ENCODE results near the gene TOMM22. TPM values are rescaled to one million over a fixed set of nuclear protein-coding genes. Genes with fewer than 3 reads are reported as not detected.

Gene TOMM22
- polyA plus RNA-seq, 1 experiment: 29.6 TPM

DNA sequence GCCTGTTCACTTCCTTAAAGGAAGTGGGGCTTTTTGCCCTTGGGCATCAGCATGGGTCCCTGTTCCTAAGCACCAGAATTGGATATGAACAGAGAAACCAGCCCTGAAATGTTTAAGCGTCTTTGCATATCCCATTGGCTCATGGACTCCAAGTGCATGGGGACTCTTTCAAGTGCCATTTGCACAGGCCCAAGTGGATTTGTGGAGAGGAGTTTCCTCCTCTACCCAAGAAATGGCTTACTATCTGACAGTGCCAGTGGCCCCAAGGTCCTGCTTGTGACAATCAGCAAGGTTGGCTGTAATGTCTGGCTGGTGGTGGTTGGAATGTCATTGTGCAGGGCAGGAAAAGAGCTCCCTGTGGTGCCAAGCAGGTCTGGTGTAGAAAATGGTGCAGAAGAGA lies 4.0 kb downstream of the TOMM22 start:
- Histone ChIP-seq H3K4me3 (ENCODE audit: low read depth, low read length) (no peak overlapping the region), H3K27me3 (ENCODE audit: control insufficient read depth, insufficient read depth, low read length) (no peaks in the 10 kb centered on the region), H3K36me3 (ENCODE audit: control insufficient read depth, insufficient read depth, low read length) (peaks cover 26% of the 10 kb centered on the region)
- TF ChIP-seq, protein P1, sequence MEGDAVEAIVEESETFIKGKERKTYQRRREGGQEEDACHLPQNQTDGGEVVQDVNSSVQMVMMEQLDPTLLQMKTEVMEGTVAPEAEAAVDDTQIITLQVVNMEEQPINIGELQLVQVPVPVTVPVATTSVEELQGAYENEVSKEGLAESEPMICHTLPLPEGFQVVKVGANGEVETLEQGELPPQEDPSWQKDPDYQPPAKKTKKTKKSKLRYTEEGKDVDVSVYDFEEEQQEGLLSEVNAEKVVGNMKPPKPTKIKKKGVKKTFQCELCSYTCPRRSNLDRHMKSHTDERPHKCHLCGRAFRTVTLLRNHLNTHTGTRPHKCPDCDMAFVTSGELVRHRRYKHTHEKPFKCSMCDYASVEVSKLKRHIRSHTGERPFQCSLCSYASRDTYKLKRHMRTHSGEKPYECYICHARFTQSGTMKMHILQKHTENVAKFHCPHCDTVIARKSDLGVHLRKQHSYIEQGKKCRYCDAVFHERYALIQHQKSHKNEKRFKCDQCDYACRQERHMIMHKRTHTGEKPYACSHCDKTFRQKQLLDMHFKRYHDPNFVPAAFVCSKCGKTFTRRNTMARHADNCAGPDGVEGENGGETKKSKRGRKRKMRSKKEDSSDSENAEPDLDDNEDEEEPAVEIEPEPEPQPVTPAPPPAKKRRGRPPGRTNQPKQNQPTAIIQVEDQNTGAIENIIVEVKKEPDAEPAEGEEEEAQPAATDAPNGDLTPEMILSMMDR (IDR thresholded peaks at IDR 0.05; ENCODE audit: insufficient read depth, low read depth, low read length): no peak
- POLR2A ChIA-PET: no interaction called here
- DNase-seq (ENCODE audit: low read depth): no peak
- CTCF ChIA-PET: no interaction called here

DNA sequence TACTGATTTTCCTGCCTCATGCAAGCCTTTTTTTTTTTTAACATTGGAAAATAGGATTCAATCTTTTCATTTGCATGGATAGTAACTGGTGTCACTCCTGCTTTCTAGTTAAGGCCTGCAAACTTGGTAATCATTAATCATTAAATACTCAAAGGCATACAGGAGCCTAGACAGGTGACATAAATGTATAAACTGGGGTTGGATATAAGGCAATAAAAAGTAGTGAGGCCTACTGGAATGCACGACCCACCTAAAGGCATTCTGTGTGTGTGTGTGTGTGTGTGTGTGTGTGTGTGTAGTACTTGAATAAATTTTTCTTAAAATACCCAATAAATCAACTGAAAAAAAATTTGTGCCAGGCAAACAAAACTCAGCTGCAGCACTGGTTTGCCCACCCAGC lies 7.9 kb downstream of the TOMM22 start:
- H3K36me3 ChIP-seq (ENCODE audit: control insufficient read depth, insufficient read depth, low read length): peaks cover 24% of the 10 kb centered on the region
- no peaks in the 10 kb centered on the region for H3K27me3 ChIP-seq (ENCODE audit: control insufficient read depth, insufficient read depth, low read length)
- no peak for DNase-seq (ENCODE audit: low read depth)
- ChIA-PET CTCF (interaction anchor here (1.1 to 2.6 kb wide), 3 partner anchors 8 to 31 kb away, joined by 5 to 10 read pairs (median 6); partner anchors contain the start of gene TOMM22), POLR2A (no interaction called here)
- no peak overlapping the region for H3K4me3 ChIP-seq (ENCODE audit: low read depth, low read length)
- TF ChIP-seq, protein P1 (IDR thresholded peaks at IDR 0.05; ENCODE audit: insufficient read depth, low read depth, low read length): no peak

DNA sequence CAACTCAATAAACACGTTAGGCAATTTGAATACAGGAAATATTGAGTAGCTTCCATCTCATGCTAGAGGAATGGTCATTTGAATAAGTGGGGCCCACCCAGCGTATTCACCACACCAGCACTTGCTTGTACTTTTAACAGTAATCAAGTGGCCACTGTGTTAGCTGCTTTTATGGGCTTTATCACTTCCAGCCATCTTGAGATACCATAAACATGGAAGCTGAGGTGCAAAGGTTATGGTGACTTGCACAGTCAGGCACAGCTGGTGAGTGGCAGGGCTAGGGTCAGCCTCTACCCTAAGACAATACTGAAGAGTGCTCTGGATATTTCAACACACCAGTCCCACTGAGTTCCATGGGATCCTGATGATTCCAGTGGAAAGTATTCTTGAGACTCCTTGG lies 12.3 kb downstream of the TOMM22 start:
- peaks cover 4% of the 10 kb centered on the region; the same call in 1 of the 2 replicates for H3K36me3 ChIP-seq (ENCODE audit: control insufficient read depth, insufficient read depth, low read length)
- TF ChIP-seq, protein P1 (IDR thresholded peaks at IDR 0.05; ENCODE audit: insufficient read depth, low read depth, low read length): no peak
- ChIA-PET CTCF (interaction anchor here (1.5 kb wide), 1 partner anchor 12 kb away, joined by 6 read pairs; the partner anchor contains the start of gene TOMM22), POLR2A (no interaction called here)
- H3K4me3 ChIP-seq (ENCODE audit: low read depth, low read length): no peak overlapping the region
- no peak for DNase-seq (ENCODE audit: low read depth)
- H3K27me3 ChIP-seq (ENCODE audit: control insufficient read depth, insufficient read depth, low read length): no peaks in the 10 kb centered on the region

DNA sequence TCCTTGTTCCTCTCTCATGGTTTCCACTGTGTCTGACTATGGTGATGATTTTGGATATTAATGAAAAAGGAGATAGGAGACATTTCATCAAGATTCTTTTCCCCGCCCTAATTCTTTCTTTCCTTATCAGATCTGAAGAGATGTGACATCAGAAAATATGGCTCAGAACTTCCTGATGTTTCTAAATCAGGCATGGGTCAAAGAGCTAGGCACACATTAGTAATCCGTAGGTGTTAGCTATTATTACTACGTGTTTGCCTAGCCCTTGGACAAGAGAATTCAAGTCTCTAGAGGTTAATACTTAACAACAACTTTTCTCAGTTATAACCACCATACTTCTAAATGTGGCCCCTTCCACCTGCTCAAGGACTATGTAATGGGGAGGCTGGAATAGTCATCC lies 13.2 kb downstream of the TOMM22 start:
- ChIA-PET POLR2A (interaction anchor here (0.7 kb wide), 1 partner anchor 10 kb away, joined by 3 read pairs; no protein-coding TSS in a partner anchor), CTCF (interaction anchor here (1.5 to 2.8 kb wide), 2 partner anchors 13 kb away, joined by 6 to 18 read pairs; partner anchors contain the start of gene TOMM22)
- no peaks in the 10 kb centered on the region for H3K27me3 ChIP-seq (ENCODE audit: control insufficient read depth, insufficient read depth, low read length)
- H3K4me3 ChIP-seq (ENCODE audit: low read depth, low read length): no peak overlapping the region
- DNase-seq (ENCODE audit: low read depth): no peak
- TF ChIP-seq, protein P1 (IDR thresholded peaks at IDR 0.05; ENCODE audit: insufficient read depth, low read depth, low read length): no peak
- H3K36me3 ChIP-seq (ENCODE audit: control insufficient read depth, insufficient read depth, low read length): peaks cover 1% of the 10 kb centered on the region; the same call in 1 of the 2 replicates

DNA sequence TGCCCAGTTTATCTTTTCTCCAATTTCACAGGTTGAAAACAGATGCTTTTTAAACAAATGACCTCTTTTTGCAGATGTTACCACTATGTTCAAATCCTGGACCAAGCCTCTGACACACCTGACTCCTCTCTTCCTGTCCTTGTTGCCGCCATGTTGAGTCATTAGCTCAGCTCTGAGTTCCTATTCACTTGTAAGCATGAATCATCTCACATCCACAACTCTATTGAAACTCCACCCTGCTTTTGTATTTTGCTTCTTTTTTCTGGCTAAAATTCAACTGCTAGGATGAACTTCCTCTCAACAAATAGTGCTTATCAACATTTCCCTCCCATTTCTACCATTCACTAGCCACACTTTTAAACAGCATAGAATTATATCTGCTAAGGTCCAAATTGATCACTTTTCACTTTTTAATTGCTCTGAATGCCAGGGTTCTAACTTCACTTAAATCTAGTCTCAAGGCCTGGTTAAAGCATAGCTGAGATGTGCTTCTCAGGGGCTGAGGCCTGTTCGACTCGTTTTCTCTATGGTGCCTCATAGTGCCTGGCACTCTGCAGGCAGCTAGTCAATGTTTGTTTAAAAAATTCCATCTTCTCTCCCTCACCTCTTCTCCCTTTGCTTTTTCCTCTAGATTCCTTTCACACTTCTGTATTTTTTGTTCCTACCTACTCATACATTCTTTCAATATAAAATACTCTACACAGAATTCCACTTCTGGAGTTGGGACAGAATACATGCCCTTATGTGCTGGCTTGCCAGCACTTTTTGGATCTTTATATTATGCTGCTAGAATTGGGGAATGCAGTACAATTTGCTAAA lies 15.1 kb downstream of the TOMM22 start:
- no peaks in the 10 kb centered on the region for H3K27me3 ChIP-seq (ENCODE audit: control insufficient read depth, insufficient read depth, low read length)
- no peak overlapping the region for H3K4me3 ChIP-seq (ENCODE audit: low read depth, low read length)
- H3K36me3 ChIP-seq (ENCODE audit: control insufficient read depth, insufficient read depth, low read length): peaks cover 1% of the 10 kb centered on the region; the same call in 1 of the 2 replicates
- DNase-seq (ENCODE audit: low read depth): peak; percentile 55
- POLR2A ChIA-PET: no interaction called here
- CTCF ChIA-PET: interaction anchor here (2.8 kb wide), 1 partner anchor 15 kb away, joined by 18 read pairs; the partner anchor contains the start of gene TOMM22
- TF ChIP-seq, protein P1 (IDR thresholded peaks at IDR 0.05; ENCODE audit: insufficient read depth, low read depth, low read length): no peak
